Cardiac muscle cell (in vitro differentiated cells and primary cell): ENCODE measurements around the gene TMEM187. TPM values are rescaled to one million over a fixed set of nuclear protein-coding genes. Genes with fewer than 3 reads are reported as not detected.

Experiments used
- DNase-seq, 2 donors: peaks; one replicate each; pipeline versions ENCODE4 v3.0.0 to v3.0.0-alpha.2; 2010 to 2017; ENCODE audit warnings: low read depth in 1 of 2, low spot score in 1 of 2
- H3K27ac ChIP-seq: fragments of 200-600 bp; sonication (generic); 2 replicates; pipeline ENCODE4 v1.5.1; 2016
- H3K27me3 ChIP-seq: fragments of 200-600 bp; sonication (generic); 2 replicates; pipeline ENCODE4 v1.6.0; 2016; ENCODE audit warnings: control low read depth
- H3K36me3 ChIP-seq: fragments of 200-600 bp; sonication (generic); 2 replicates; pipeline ENCODE4 v1.5.1; 2016; ENCODE audit warnings: control low read depth
- H3K4me1 ChIP-seq: fragments of 200-600 bp; sonication (generic); 2 replicates; pipeline ENCODE4 v1.8.1; 2017; ENCODE audit warnings: low read depth, mild to moderate bottlenecking, mixed run types
- H3K4me3 ChIP-seq: fragments of 200-600 bp; sonication (generic); 2 replicates; pipeline ENCODE4 v1.5.1; 2016; ENCODE audit warnings: mild to moderate bottlenecking
- H3K9me3 ChIP-seq: fragments of 200-600 bp; sonication (generic); 2 replicates; pipeline ENCODE4 v1.5.1; 2017; ENCODE audit warnings: low read depth, mild to moderate bottlenecking, control low read depth
- CTCF ChIP-seq: IDR thresholded peaks from 2 replicates; pipeline ENCODE4 v1.5.1; 2012; ENCODE audit warnings: low read depth, mild to moderate bottlenecking, low read length
- polyA plus RNA-seq: library from polyadenylated mRNA; unstranded; fragments of >200 nt; fragmentation: Nextera tagmentation; extraction: Ambion mirVana; gene quantifications from 2 replicates; pipeline ENCODE4 v1.2.1, GENCODE V29; 2016
- total RNA-seq: library from RNA; depleted of rRNA; stranded (reverse); fragments of >200 nt; gene quantifications from 2 replicates; pipeline ENCODE4 v1.2.3, GENCODE V29; 2016

The TMEM187 gene
- total and polyA plus RNA-seq, 2 experiments from 2014 or later, result 12.9 TPM

DNA sequence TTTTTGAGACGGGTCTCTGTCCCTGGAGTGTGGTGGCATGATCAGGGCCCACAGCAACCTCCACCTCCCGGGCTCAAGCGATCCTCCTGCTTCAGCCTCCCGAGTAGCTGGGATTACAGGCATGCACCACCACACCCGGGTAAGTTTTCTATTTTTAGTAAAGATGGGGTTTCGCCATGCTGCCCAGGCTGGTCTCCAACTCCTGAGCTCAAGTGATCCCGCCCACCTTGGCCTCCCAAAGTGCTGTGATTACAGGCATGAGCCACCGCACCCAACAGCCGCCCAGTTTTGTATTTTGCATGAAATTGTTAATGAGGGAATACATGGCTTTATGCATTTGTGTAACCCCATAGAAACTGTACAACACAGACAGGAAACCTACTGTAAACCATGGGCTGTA is 43.7 kb upstream of the TMEM187 start:
- Histone ChIP-seq H3K4me3 (no peak overlapping the region), H3K27ac (peak overlapping the region; percentile 60)
- no peak for TF ChIP-seq CTCF

DNA sequence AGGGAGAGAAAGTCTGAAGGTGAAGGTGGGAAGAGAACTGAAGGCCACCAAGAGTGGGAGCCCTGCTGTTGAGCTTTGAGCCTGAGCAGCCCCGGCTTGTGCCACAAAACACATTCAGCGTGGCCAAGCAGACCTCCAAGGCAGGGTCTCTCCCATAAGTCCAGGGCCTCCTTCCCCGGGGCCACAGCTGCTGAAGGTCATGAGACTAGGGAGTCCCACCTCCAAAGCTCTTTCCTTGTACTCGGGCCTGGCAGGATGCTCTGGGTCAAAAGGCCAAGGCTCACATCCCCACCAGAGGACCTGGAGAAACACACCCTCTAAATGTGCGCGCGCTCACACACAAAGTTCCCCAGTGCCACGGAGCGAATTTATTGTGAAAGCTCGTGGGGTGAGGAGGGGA is 43.0 kb upstream of the TMEM187 start:
- no peak for TF ChIP-seq CTCF
- DNase-seq, result no peak
- no peak overlapping the region for H3K4me3 ChIP-seq
- no peaks in the 10 kb centered on the region for H3K36me3 ChIP-seq
- peak overlapping the region; percentile 34 for H3K27ac ChIP-seq
- no peaks in the 10 kb centered on the region for H3K27me3 ChIP-seq
- H3K4me1 ChIP-seq, result peaks cover 11% of the 10 kb centered on the region
- H3K9me3 ChIP-seq, result no peaks in the 10 kb centered on the region

More for the DNA sequence above, 43.7 kb upstream of the TMEM187 start:
- Histone ChIP-seq H3K27me3 (no peaks in the 10 kb centered on the region), H3K9me3 (no peaks in the 10 kb centered on the region), H3K4me1 (peaks cover 11% of the 10 kb centered on the region), H3K36me3 (no peaks in the 10 kb centered on the region)
- no peak for DNase-seq

- Histone ChIP-seq H3K27me3 (no peaks in the 10 kb centered on the region), H3K36me3 (no peaks in the 10 kb centered on the region), H3K4me1 (peaks cover 11% of the 10 kb centered on the region), H3K4me3 (no peak overlapping the region), H3K27ac (no peak overlapping the region), H3K9me3 (no peaks in the 10 kb centered on the region)
- TF ChIP-seq CTCF, result no peak
- no peak for DNase-seq
These were observed 42.3 kb upstream of the TMEM187 start for GRCh38 chrX:153930011-153930910.

GRCh38 chrX:153931151-153931550 is 41.4 kb upstream of the TMEM187 start:
- DNase-seq, result no peak
- Histone ChIP-seq H3K4me1 (peaks cover 8% of the 10 kb centered on the region), H3K36me3 (no peaks in the 10 kb centered on the region), H3K27me3 (no peaks in the 10 kb centered on the region), H3K9me3 (no peaks in the 10 kb centered on the region), H3K4me3 (no peak overlapping the region), H3K27ac (no peak overlapping the region)
- no peak for TF ChIP-seq CTCF

- Histone ChIP-seq H3K36me3 (no peaks in the 10 kb centered on the region), H3K4me3 (no peak overlapping the region), H3K4me1 (peaks cover 3% of the 10 kb centered on the region), H3K9me3 (no peaks in the 10 kb centered on the region), H3K27me3 (no peaks in the 10 kb centered on the region), H3K27ac (no peak overlapping the region)
- no peak for TF ChIP-seq CTCF
- no peak for DNase-seq
These were observed 40.8 kb upstream of the TMEM187 start for GRCh38 chrX:153931748-153932147.
